Suprapubic skin (tissue), 4 donors: ENCODE measurements around the gene SPARCL1. TPM values are rescaled to one million over a fixed set of nuclear protein-coding genes. Genes with fewer than 3 reads are reported as not detected.

Source experiments
- DNase-seq, 2 donors: peaks; one replicate each; pipeline ENCODE4 v3.0.0-alpha.2; 2019; ENCODE audit warnings: low spot score in 2 of 2
- H3K27ac ChIP-seq: fragments of 200-600 bp; sonication (generic); one replicate; pipeline ENCODE4 v1.5.1; 2019
- H3K27me3 ChIP-seq: fragments of 200-600 bp; sonication (generic); one replicate; pipeline ENCODE4 v1.5.1; 2019
- H3K36me3 ChIP-seq: fragments of 200-600 bp; sonication (generic); one replicate; pipeline ENCODE4 v1.5.1; 2019
- H3K4me1 ChIP-seq: fragments of 200-600 bp; sonication (generic); one replicate; pipeline ENCODE4 v1.5.1; 2019
- H3K4me3 ChIP-seq: fragments of 200-600 bp; sonication (generic); one replicate; pipeline ENCODE4 v1.5.1; 2019; ENCODE audit warnings: mild to moderate bottlenecking
- H3K9me3 ChIP-seq: fragments of 200-600 bp; sonication (generic); one replicate; pipeline ENCODE4 v1.5.1; 2019
- EP300 ChIP-seq: sonication (generic); formaldehyde crosslinking; IDR thresholded peaks from one replicate; pipeline ENCODE4 v1.6.1; 2017; ENCODE audit warnings: antibody characterized with exemption
- POLR2A ChIP-seq, 2 donors: fragments of 450-650 bp; IDR thresholded peaks; one replicate each; pipeline ENCODE4 v1.6.1; 2017; ENCODE audit warnings: antibody characterized with exemption in 2 of 2, mild to moderate bottlenecking in 2 of 2, moderate library complexity in 2 of 2
- POLR2AphosphoS5 ChIP-seq, 3 donors: sonication (generic); formaldehyde crosslinking; IDR thresholded peaks; one replicate each; pipeline ENCODE4 v1.6.1; 2017; ENCODE audit warnings: antibody characterized with exemption in 3 of 3
- WGBS: methylation state at CpG from one replicate; pipeline ENCODE4 v1.1.5; 2018; 5-methylcytosine and 5-hydroxymethylcytosine counted together
- total RNA-seq, 4 donors: library from RNA; depleted of rRNA; stranded (reverse); fragments of >200 nt; gene quantifications; one replicate each; pipeline ENCODE4 v1.1.0, GENCODE V29; 2016
- TF ChIP-seq, protein P1 (sequence below), 2 donors: fragments of 200-600 bp in 1 of 2; fragments of 450-650 bp in 1 of 2; sonication (generic) in 1 of 2; IDR thresholded peaks; one replicate each; pipeline ENCODE4 v1.5.1; 2016 to 2019; ENCODE audit warnings: antibody characterized with exemption in 2 of 2, mild to moderate bottlenecking in 1 of 2, moderate library complexity in 1 of 2

SPARCL1 gene
- total RNA-seq, 4 donors from 2014 or later: 62.3 to 124 (median 84.0) TPM

DNA sequence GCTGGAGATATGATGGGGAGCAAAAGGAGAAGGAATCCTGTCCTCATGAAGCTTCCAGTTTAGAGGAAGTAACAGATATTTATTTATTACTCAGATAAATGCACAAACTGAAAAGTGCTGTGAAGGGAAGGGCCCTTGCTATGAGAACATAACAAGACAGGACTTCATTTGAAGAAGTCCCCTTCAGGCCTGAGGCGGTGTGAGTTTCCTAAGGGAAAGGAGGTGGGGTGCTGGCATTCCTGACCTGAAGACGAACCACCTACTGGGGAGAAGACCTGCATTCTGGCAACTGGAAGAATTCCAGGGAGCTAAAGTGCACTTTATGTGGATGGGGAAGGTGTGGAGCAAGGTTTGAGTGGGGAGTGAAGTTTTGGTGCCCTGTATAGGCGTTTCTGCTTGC lies 15.9 kb upstream of the SPARCL1 start:
- Histone ChIP-seq H3K4me1 (peaks cover 4% of the 10 kb centered on the region), H3K27ac (no peak overlapping the region), H3K9me3 (no peaks in the 10 kb centered on the region), H3K36me3 (no peaks in the 10 kb centered on the region), H3K27me3 (no peaks in the 10 kb centered on the region), H3K4me3 (no peak overlapping the region)
- DNase-seq: no peak
- WGBS: 83% methylated on average over 3 of the region's 3 CpGs
- TF ChIP-seq POLR2AphosphoS5 (IDR thresholded peaks at IDR 0.05) (no peak), EP300 (no peak), POLR2A (IDR thresholded peaks at IDR 0.05) (no peak)
- TF ChIP-seq, protein P1, sequence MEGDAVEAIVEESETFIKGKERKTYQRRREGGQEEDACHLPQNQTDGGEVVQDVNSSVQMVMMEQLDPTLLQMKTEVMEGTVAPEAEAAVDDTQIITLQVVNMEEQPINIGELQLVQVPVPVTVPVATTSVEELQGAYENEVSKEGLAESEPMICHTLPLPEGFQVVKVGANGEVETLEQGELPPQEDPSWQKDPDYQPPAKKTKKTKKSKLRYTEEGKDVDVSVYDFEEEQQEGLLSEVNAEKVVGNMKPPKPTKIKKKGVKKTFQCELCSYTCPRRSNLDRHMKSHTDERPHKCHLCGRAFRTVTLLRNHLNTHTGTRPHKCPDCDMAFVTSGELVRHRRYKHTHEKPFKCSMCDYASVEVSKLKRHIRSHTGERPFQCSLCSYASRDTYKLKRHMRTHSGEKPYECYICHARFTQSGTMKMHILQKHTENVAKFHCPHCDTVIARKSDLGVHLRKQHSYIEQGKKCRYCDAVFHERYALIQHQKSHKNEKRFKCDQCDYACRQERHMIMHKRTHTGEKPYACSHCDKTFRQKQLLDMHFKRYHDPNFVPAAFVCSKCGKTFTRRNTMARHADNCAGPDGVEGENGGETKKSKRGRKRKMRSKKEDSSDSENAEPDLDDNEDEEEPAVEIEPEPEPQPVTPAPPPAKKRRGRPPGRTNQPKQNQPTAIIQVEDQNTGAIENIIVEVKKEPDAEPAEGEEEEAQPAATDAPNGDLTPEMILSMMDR (IDR thresholded peaks at IDR 0.05): no peak

DNA sequence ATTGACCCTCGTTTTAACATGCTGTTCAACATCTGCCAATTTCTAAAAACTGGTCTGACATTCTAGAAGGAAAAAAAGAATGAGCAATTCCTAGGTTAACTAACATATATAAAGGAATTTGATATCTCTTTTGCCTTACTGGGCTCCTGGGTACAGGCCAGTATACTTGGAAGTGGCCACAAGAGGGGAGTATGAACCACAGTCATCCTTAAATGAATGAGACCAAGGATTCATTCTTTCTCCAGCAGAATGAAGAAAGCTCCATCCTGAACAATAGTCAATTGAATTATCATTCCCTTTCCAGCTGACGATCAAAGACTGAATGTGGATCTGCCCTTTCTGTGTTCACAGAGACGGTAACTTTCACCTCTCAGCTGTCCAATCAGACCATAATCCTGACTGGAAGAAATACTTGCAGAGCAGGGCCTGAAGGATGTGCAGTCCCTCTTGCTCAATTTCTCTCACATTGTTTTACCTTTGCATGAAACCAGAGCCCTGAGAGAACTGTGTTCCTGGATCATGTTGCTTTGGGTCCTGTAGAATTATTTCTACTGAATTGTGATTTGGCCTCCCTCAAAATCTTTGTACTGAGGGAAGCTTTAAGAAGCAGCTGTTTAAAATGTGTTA lies 14.8 kb upstream of the SPARCL1 start:
- Histone ChIP-seq H3K27ac (no peak overlapping the region), H3K27me3 (no peaks in the 10 kb centered on the region), H3K9me3 (no peaks in the 10 kb centered on the region), H3K4me3 (no peak overlapping the region), H3K4me1 (peaks cover 5% of the 10 kb centered on the region), H3K36me3 (no peaks in the 10 kb centered on the region)
- no peak for DNase-seq
- WGBS: 30% methylated on average over 3 of the region's 3 CpGs
- no peak for TF ChIP-seq EP300
- TF ChIP-seq, protein P1 (IDR thresholded peaks at IDR 0.05): peak in 1 of 2 donors; percentile 24

DNA sequence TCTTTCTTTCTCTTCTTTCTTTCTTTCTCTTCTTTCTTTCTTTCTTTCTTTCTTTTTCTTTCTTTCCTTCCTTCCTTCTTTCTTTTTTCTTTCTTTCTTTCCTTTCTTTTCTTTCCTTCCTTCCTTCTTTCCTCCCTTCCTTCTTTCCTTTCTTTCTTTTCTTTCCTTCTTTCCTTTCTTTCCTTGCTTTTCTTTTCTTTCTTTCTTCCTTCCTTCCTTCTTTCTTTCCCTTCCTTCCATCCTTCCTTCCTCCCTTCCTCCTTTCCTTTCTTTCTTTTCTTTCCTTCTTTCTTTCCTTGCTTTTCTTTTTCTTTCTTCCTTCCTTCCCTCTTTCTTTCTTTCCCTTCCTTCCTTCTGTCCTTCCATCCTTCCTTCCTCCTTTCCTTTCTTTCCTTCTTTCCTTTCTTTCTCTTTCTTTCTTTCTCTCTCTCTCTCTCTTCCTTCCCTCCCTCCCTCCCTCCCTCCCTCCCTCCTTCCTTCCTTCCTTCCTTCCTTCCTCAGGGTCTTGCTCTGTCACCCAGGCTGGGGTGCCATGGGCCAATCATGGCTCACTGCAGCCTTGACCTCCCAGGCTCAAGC lies 13.6 kb upstream of the SPARCL1 start:
- no peak overlapping the region for H3K27ac ChIP-seq
- H3K27me3 ChIP-seq: no peaks in the 10 kb centered on the region
- DNase-seq: no peak
- no peaks in the 10 kb centered on the region for H3K36me3 ChIP-seq
- H3K9me3 ChIP-seq: no peaks in the 10 kb centered on the region
- TF ChIP-seq POLR2AphosphoS5 (IDR thresholded peaks at IDR 0.05) (no peak), EP300 (no peak), POLR2A (IDR thresholded peaks at IDR 0.05) (no peak)
- TF ChIP-seq, protein P1 (IDR thresholded peaks at IDR 0.05): no peak
- peaks cover 5% of the 10 kb centered on the region for H3K4me1 ChIP-seq
- H3K4me3 ChIP-seq: no peak overlapping the region

DNA sequence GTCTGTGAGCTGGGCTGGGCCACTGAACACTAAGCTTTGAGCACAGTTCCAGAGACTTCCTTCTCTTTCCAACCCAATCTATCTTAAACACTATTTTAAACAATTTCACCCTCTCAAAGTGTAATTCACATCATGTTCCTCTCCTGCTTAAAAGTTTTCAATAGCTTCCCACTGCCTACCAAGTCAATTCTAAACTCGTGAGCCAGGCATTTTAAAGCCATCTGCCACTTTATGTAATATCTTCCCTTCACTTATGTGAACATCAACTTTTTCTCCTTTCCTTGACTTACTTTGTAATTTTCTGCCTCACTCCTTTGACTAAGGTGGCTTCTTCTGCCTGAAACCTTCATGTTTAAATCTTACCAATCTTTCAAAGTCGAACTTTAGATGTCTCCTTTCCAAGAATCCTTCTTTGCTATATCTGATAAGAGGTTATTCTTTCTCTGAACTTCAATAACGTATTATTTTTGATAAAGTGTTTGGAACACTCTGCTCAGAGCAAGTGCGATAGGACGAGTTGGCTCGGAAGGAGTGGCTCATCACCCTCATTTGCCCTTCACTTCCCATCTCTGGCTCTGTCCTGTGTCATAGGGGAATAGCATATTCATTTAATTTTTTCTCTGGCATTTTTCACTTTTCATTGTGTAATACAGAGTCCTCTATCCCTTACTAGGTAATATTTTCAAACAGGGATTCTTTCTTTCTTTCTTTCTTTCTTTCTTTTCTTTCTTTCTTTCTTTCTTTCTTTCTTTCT lies 13.0 kb upstream of the SPARCL1 start:
- TF ChIP-seq POLR2A (IDR thresholded peaks at IDR 0.05) (no peak), EP300 (no peak), POLR2AphosphoS5 (IDR thresholded peaks at IDR 0.05) (no peak)
- TF ChIP-seq, protein P1 (IDR thresholded peaks at IDR 0.05): no peak
- Histone ChIP-seq H3K4me1 (peaks cover 5% of the 10 kb centered on the region), H3K27me3 (no peaks in the 10 kb centered on the region), H3K36me3 (no peaks in the 10 kb centered on the region), H3K4me3 (no peak overlapping the region), H3K9me3 (no peaks in the 10 kb centered on the region), H3K27ac (no peak overlapping the region)
- WGBS: 69% methylated on average over 6 of the region's 6 CpGs
- DNase-seq: no peak

DNA sequence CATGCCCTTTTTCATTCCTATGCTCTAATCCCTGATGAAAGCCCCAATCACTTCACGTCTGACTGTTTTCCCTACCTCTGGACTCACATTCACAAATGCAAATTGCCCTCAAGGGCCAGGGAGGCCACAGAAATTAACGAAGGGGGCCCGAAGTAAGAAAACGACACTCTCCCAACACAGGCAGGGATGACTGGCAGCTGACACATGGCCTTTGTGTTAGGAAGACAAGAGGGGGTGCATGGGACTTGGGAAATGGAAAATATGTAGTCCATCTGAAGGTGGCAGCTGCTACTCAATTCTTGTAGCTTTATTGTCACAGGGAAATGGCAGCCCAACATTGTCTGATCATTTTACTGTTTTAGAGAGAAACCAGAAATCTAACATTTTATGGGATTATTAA lies 12.3 kb upstream of the SPARCL1 start:
- no peak for DNase-seq
- WGBS: 44% methylated on average over 4 of the region's 4 CpGs
- H3K36me3 ChIP-seq: no peaks in the 10 kb centered on the region
- peaks cover 5% of the 10 kb centered on the region for H3K4me1 ChIP-seq
- no peaks in the 10 kb centered on the region for H3K9me3 ChIP-seq
- no peak overlapping the region for H3K4me3 ChIP-seq
- TF ChIP-seq POLR2A (IDR thresholded peaks at IDR 0.05) (no peak), POLR2AphosphoS5 (IDR thresholded peaks at IDR 0.05) (no peak), EP300 (no peak)
- TF ChIP-seq, protein P1 (IDR thresholded peaks at IDR 0.05): no peak
- H3K27ac ChIP-seq: peak overlapping the region; percentile 54
- H3K27me3 ChIP-seq: no peaks in the 10 kb centered on the region
